Activated CD4-positive, alpha-beta T cell treated with anti-CD3 and anti-CD28 coated beads, Interleukin-10, Interleukin-2, amounts not matched to agents 100 ng/mL and 50 ng/mL, durations not matched to agents 16 hours and 8 hours (primary cell): ENCODE measurements around the gene CACNA1S.

Experiments used
- DNase-seq: peaks from one replicate; pipeline ENCODE4 v3.0.0-alpha.2; 2020

CACNA1S gene

GRCh38 chr1:201140235-201140940, 28.2 kb upstream of the CACNA1S start:
- no peak for DNase-seq

GRCh38 chr1:201139756-201140155, 27.5 kb upstream of the CACNA1S start:
- DNase-seq = no peak

GRCh38 chr1:201139306-201139705, 27.1 kb upstream of the CACNA1S start:
- DNase-seq = no peak

- DNase-seq = no peak
Observed at GRCh38 chr1:201138311-201138840, 26.1 kb upstream of the CACNA1S start.

GRCh38 chr1:201137579-201138310, 25.5 kb upstream of the CACNA1S start:
- DNase-seq = no peak

- no peak for DNase-seq
Observed at GRCh38 chr1:201137024-201137392, 24.8 kb upstream of the CACNA1S start.

GRCh38 chr1:201136355-201137023, 24.3 kb upstream of the CACNA1S start:
- DNase-seq = no peak

GRCh38 chr1:201134405-201134804, 22.2 kb upstream of the CACNA1S start:
- no peak for DNase-seq

- no peak for DNase-seq
Observed at GRCh38 chr1:201131398-201131797, 19.2 kb upstream of the CACNA1S start.

GRCh38 chr1:201128962-201129361, 16.7 kb upstream of the CACNA1S start:
- no peak for DNase-seq

GRCh38 chr1:201128476-201128875, 16.2 kb upstream of the CACNA1S start:
- DNase-seq = no peak

GRCh38 chr1:201127755-201128455, 15.7 kb upstream of the CACNA1S start:
- no peak for DNase-seq

- DNase-seq = no peak
Observed at GRCh38 chr1:201126832-201127754, 14.9 kb upstream of the CACNA1S start, which contains the start of gene ASCL5. ASCL5 (minus strand) TSS chr1:201127184; CDS start chr1:201115372, 11,812 bp downstream.

GRCh38 chr1:201126463-201126831, 14.2 kb upstream of the CACNA1S start:
- no peak for DNase-seq

GRCh38 chr1:201125800-201126199, 13.6 kb upstream of the CACNA1S start:
- DNase-seq = no peak

- DNase-seq = no peak
Observed at GRCh38 chr1:201125019-201125418, 12.8 kb upstream of the CACNA1S start.

- DNase-seq = no peak
Observed at GRCh38 chr1:201123866-201124265, 11.6 kb upstream of the CACNA1S start.

GRCh38 chr1:201122321-201122957, 10.2 kb upstream of the CACNA1S start:
- DNase-seq = no peak

- peak; percentile 59 for DNase-seq
Observed at GRCh38 chr1:201119206-201120197, 7.3 kb upstream of the CACNA1S start.

- no peak for DNase-seq
Observed at GRCh38 chr1:201116091-201116490, 3.9 kb upstream of the CACNA1S start.
